ENCODE measurements around the gene YIF1A.

DNA sequence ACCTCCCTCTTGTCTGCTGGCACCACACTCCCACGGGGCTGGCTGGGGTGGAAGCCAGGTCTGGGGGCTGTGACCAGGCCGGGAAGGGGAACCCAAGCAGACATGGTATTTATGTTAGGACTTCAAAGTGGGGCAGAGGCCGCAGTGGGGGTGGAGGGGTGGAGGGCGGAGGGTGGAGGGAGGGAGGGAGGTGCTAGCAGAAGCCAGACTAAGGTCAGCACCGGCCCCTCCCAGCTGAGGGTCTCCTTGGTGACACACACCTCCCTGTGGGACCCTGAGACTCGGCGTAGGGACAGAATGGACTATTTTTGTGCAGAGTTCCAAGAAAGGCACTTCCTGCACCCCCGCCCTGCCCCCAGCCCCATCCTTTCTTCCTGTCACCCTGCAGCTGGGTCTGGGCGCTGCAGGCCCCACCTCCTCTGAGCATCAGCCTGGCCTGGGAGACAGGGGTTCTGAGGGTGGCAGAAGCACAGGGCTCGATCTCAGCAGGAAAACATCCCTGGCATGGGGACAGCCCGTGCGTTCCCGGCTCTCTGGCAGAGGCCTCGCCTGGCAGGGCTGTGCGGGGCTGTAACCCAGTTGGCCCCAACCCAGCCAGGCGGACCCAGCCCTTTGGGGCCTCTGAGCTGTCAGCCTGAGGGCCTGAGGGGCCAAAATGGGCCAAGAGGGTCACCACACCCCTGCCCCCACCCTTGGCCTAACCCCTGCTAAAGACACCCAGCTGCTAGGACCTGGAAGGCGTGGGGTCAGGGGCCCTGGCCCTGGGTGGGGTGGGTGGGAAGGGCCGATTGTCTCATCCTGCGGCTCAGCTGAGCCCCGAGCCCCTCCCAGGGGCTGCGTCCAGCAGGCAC, 37.5 kb upstream of the YIF1A start:
- TF ChIP-seq NR2F2 (IDR thresholded peaks at IDR 0.05): no peak
- TF ChIP-seq, protein P1, sequence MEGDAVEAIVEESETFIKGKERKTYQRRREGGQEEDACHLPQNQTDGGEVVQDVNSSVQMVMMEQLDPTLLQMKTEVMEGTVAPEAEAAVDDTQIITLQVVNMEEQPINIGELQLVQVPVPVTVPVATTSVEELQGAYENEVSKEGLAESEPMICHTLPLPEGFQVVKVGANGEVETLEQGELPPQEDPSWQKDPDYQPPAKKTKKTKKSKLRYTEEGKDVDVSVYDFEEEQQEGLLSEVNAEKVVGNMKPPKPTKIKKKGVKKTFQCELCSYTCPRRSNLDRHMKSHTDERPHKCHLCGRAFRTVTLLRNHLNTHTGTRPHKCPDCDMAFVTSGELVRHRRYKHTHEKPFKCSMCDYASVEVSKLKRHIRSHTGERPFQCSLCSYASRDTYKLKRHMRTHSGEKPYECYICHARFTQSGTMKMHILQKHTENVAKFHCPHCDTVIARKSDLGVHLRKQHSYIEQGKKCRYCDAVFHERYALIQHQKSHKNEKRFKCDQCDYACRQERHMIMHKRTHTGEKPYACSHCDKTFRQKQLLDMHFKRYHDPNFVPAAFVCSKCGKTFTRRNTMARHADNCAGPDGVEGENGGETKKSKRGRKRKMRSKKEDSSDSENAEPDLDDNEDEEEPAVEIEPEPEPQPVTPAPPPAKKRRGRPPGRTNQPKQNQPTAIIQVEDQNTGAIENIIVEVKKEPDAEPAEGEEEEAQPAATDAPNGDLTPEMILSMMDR (IDR thresholded peaks at IDR 0.05; ENCODE audit: low read depth, low read length, missing input control): no peak
- no peak for TF ChIP-seq GABPA (IDR thresholded peaks at IDR 0.05 in 1 of 2, conservative IDR thresholded peaks at IDR 0.05 in 1 of 2)
- TF ChIP-seq YY1 (IDR thresholded peaks at IDR 0.05): no peak
- no peak for TF ChIP-seq JUND (IDR thresholded peaks at IDR 0.05)
